HCT116 (cell line): Measurements from ENCODE around the gene NEB. TPM values are rescaled to one million over a fixed set of nuclear protein-coding genes. Genes with fewer than 3 reads are reported as not detected.
A peak's percentile ranks its signal among the peaks of the same experiment; 100 is the strongest.

ENCODE experiments used
- ATAC-seq: fragments of 200-7000 bp; cut with Tn5 transposase; 2 replicates; pipeline ENCODE4 v1.9.1; 2020; ENCODE audit warnings: mild to moderate bottlenecking, moderate library complexity
- BruUV-seq: library from RNA; stranded (reverse); fragments of 400-500 nt; replicated peaks from 2 replicates; lab custom pipeline; 2021; lab: Mats Ljungman, UMichigan
- CTCF ChIA-PET: fragments of 300-600 bp; sonication (Branson Sonifier 250); formaldehyde crosslinking; loops from one replicate; lab custom pipeline; 2021; ENCODE audit warnings: antibody characterized with exemption; lab: Charles Lee
- POLR2A ChIA-PET: fragments of 300-600, 350-600 bp; sonication (Branson Sonifier 250); formaldehyde crosslinking; loops from one replicate; lab custom pipeline; 2021; ENCODE audit warnings: antibody characterized with exemption; lab: Charles Lee
- RAD21 ChIA-PET, 2 experiments: fragments of 300-600 bp; sonication (Branson Sonifier 250); formaldehyde crosslinking; loops; one replicate each; lab custom pipeline; 2023; ENCODE audit warnings: low total read pairs in 2 of 2; ENCODE audit not compliant: uncharacterized antibody in 2 of 2, unreplicated experiment in 2 of 2, low non-redundant PET in 1 of 2; lab: Charles Lee
- DNase-seq: peaks from one replicate; pipeline ENCODE4 v3.0.0-alpha.2; 2010; ENCODE audit warnings: low read depth, low spot score
- H2AFZ ChIP-seq: fragments of 200-600 bp; shearing (Covaris generic), sonication (generic); 2 replicates; pipeline ENCODE4 v1.6.1; 2017; ENCODE audit warnings: low read depth, mixed run types, mixed read lengths, antibody characterized with exemption, low read length; ENCODE audit not compliant: poor library complexity, severe bottlenecking
- H3K27ac ChIP-seq: 2 replicates; pipeline ENCODE4 v1.5.1; 2012; ENCODE audit warnings: low read depth, low read length
- H3K27me3 ChIP-seq: fragments of 200-600 bp; sonication (generic); 2 replicates; pipeline ENCODE4 v1.6.1; 2016; ENCODE audit warnings: mixed run types, low read length, mixed read lengths; ENCODE audit not compliant: insufficient read depth
- H3K36me3 ChIP-seq, 2 experiments: fragments of 200-500 bp in 1 of 2; fragments of 200-600 bp in 1 of 2; sonication (Bioruptor generic) in 1 of 2; sonication (generic) in 1 of 2; 2 replicates each; pipeline versions ENCODE4 v1.5.1 to v1.6.1; 2014 to 2016; ENCODE audit warnings: low read length in 2 of 2, inconsistent platforms in 1 of 2, mixed read lengths in 1 of 2, mixed run types in 1 of 2; ENCODE audit not compliant: insufficient read depth in 2 of 2, control insufficient read depth in 1 of 2
- H3K4me1 ChIP-seq, 2 experiments: fragments of 200-600 bp in 1 of 2; sonication (generic) in 1 of 2; 2 replicates each; pipeline versions ENCODE4 v1.5.1 to v1.6.1; 2012 to 2017; ENCODE audit warnings: low read length in 2 of 2, inconsistent platforms in 1 of 2, mild to moderate bottlenecking in 1 of 2, mixed read lengths in 1 of 2, mixed run types in 1 of 2, moderate library complexity in 1 of 2; ENCODE audit not compliant: insufficient read depth in 2 of 2, control insufficient read depth in 1 of 2
- H3K4me2 ChIP-seq: fragments of 200-600 bp; sonication (generic); 2 replicates; pipeline ENCODE4 v1.6.1; 2017; ENCODE audit warnings: mixed run types, low read length, mixed read lengths
- H3K4me3 ChIP-seq, 2 experiments: fragments of 200-600 bp in 1 of 2; sonication (generic) in 1 of 2; replicated peaks in 1 of 2; 2 replicates each; pipeline ENCODE4 v1.5.1; 2011 to 2016; ENCODE audit warnings: low read length in 2 of 2, control low read depth in 1 of 2, low read depth in 1 of 2, mild to moderate bottlenecking in 1 of 2, mixed read lengths in 1 of 2, mixed run types in 1 of 2
- H3K79me2 ChIP-seq: fragments of 200-600 bp; sonication (generic); 2 replicates; pipeline ENCODE4 v1.6.1; 2017; ENCODE audit warnings: mild to moderate bottlenecking, mixed run types, low read length, moderate library complexity, mixed read lengths; ENCODE audit not compliant: insufficient read depth
- H3K9ac ChIP-seq: fragments of 200-600 bp; sonication (generic); 2 replicates; pipeline ENCODE4 v1.6.1; 2016; ENCODE audit warnings: low read length, mixed read lengths
- H3K9me2 ChIP-seq: fragments of 200-600 bp; sonication (generic), shearing (Covaris generic); 2 replicates; pipeline ENCODE4 v1.6.1; 2017; ENCODE audit warnings: mixed run types, mild to moderate bottlenecking, moderate library complexity; ENCODE audit not compliant: insufficient read depth
- H3K9me3 ChIP-seq, 2 experiments: fragments of 200-500 bp in 1 of 2; fragments of 200-600 bp in 1 of 2; sonication (Bioruptor generic) in 1 of 2; sonication (generic) in 1 of 2; 2 replicates each; pipeline ENCODE4 v1.6.1; 2014 to 2017; ENCODE audit warnings: low read length in 2 of 2, mixed read lengths in 2 of 2, inconsistent platforms in 1 of 2, low read depth in 1 of 2, mild to moderate bottlenecking in 1 of 2, mixed run types in 1 of 2, moderate library complexity in 1 of 2; ENCODE audit not compliant: control insufficient read depth in 1 of 2, insufficient read depth in 1 of 2
- H4K20me1 ChIP-seq: fragments of 200-600 bp; sonication (generic), shearing (Covaris generic); 2 replicates; pipeline ENCODE4 v1.6.1; 2017; ENCODE audit warnings: mixed run types, mild to moderate bottlenecking, moderate library complexity; ENCODE audit not compliant: insufficient read depth
- CEBPB ChIP-seq: IDR thresholded peaks from 2 replicates; pipeline ENCODE4 v1.6.1; 2012; ENCODE audit warnings: low read depth
- EGR1 ChIP-seq: IDR thresholded peaks from 2 replicates; pipeline ENCODE4 v1.6.1; 2012; ENCODE audit warnings: low read depth
- EZH2phosphoT487 ChIP-seq: fragments of 200-600 bp; IDR thresholded peaks from 2 replicates; pipeline ENCODE4 v1.6.1; 2018; ENCODE audit warnings: antibody characterized with exemption, borderline replicate concordance
- POLR2A ChIP-seq: IDR thresholded peaks from 2 replicates; pipeline ENCODE4 v1.7.0; 2011; ENCODE audit warnings: borderline replicate concordance; ENCODE audit not compliant: insufficient read depth, insufficient read length; ENCODE audit errors: extremely low read depth
- RAD21 ChIP-seq: IDR thresholded peaks from 2 replicates; pipeline ENCODE4 v1.6.1; 2012; ENCODE audit warnings: low read depth, mild to moderate bottlenecking
- ZFX ChIP-seq: fragments of 450-650 bp; IDR thresholded peaks from 2 replicates; pipeline ENCODE4 v1.6.1; 2017
- intact Hi-C: fragments of 100-400 bp; cut with micrococcal nuclease; formaldehyde crosslinking; loops from 2 replicates; pipeline ENCODE4 v1.10.0; 2022
- total RNA-seq: library from RNA; stranded (reverse); gene quantifications from one replicate; pipeline ENCODE4 v1.2.1, GENCODE V29; 2021; ENCODE audit not compliant: unreplicated experiment
- TF ChIP-seq, protein P1 (sequence below), 3 experiments: fragments of 200-600 bp in 1 of 3; sonication (generic) in 1 of 3; IDR thresholded peaks in 2 of 3; conservative IDR thresholded peaks in 1 of 3; 2 replicates each; pipeline ENCODE4 v1.5.1; 2012 to 2017; ENCODE audit warnings: low read depth in 2 of 3, low read length in 2 of 3, antibody characterized with exemption in 1 of 3, borderline replicate concordance in 1 of 3, control low read depth in 1 of 3, mild to moderate bottlenecking in 1 of 3, mixed read lengths in 1 of 3, mixed run types in 1 of 3, moderate library complexity in 1 of 3; ENCODE audit not compliant: insufficient read depth in 1 of 3

NEB gene
- total RNA-seq, 1 experiment from 2014 or later = 0.34 TPM

DNA sequence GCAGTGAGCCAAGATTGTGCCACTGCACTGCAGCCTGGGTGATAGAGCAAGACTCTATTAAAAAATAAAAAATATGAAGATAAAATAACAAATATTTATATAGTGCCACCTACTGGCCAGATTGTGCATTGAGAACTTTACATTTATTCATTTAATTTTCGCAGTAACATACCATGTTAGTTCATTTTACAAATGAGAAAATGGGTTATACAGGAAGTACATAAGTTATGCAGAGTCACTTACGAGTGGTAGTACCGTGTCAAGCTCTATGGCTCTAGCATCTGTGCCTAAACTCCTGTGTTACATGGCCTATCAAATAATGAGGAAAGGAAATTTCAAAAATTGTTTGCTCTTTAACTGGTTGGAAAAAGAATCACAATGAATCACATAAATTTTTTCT, 296.6 kb downstream of the NEB start:
- ChIA-PET POLR2A (no interaction called here), RAD21 (no interaction called here), CTCF (interaction anchor here (0.9 to 1.2 kb wide), 5 partner anchors 8 to 53 kb away, joined by 3 read pairs; no protein-coding TSS in a partner anchor)
- Histone ChIP-seq H3K36me3 (peaks cover 52 to 53% of the 10 kb centered on the region in 2 experiments), H3K9me2 (no peaks in the 10 kb centered on the region), H3K4me3 (no peak overlapping the region), H3K79me2 (peaks cover 59% of the 10 kb centered on the region), H3K27me3 (no peaks in the 10 kb centered on the region), H3K9ac (no peak overlapping the region), H3K4me1 (no peaks in the 10 kb centered on the region), H3K4me2 (no peak overlapping the region), H3K27ac (no peak overlapping the region), H2AFZ (no peak overlapping the region), H3K9me3 (no peaks in the 10 kb centered on the region), H4K20me1 (peaks cover 8% of the 10 kb centered on the region; the same call in 1 of the 2 replicates)
- DNase-seq (peak; percentile 10), ATAC-seq (peak; percentile 42)
- no TSS peak for BruUV-seq
- intact Hi-C loops = no loop called here
- TF ChIP-seq EZH2phosphoT487 = no peak
- no peak for TF ChIP-seq CEBPB
- TF ChIP-seq, protein P1, sequence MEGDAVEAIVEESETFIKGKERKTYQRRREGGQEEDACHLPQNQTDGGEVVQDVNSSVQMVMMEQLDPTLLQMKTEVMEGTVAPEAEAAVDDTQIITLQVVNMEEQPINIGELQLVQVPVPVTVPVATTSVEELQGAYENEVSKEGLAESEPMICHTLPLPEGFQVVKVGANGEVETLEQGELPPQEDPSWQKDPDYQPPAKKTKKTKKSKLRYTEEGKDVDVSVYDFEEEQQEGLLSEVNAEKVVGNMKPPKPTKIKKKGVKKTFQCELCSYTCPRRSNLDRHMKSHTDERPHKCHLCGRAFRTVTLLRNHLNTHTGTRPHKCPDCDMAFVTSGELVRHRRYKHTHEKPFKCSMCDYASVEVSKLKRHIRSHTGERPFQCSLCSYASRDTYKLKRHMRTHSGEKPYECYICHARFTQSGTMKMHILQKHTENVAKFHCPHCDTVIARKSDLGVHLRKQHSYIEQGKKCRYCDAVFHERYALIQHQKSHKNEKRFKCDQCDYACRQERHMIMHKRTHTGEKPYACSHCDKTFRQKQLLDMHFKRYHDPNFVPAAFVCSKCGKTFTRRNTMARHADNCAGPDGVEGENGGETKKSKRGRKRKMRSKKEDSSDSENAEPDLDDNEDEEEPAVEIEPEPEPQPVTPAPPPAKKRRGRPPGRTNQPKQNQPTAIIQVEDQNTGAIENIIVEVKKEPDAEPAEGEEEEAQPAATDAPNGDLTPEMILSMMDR (IDR thresholded peaks at IDR 0.05 in 2 of 3, conservative IDR thresholded peaks at IDR 0.05 in 1 of 3; ENCODE audit: borderline replicate concordance in 1 of 3, insufficient read depth in 1 of 3, low read depth in 2 of 3, low read length in 2 of 3) = peak in 2 of 3 experiments; percentile 25 to 51; a peak in 4 of 6 replicates
- no peak for TF ChIP-seq EGR1
- TF ChIP-seq ZFX = no peak
- TF ChIP-seq POLR2A = no peak
- peak; percentile 37; the same call in 1 of the 2 replicates for TF ChIP-seq RAD21

Other genes starting within 250 kb of the NEB start
- gene ARL5A, start 93.9 kb upstream of the NEB start, total RNA-seq = 74.4 TPM